BJ (cell line): ENCODE measurements around the gene SHISAL2A. TPM values are rescaled to one million over a fixed set of nuclear protein-coding genes. Genes with fewer than 3 reads are reported as not detected.

Experiments used
- CTCF ChIA-PET: fragments of 350-600 bp; formaldehyde crosslinking; extraction: SDS; loops from one replicate; lab custom pipeline; 2021; ENCODE audit warnings: antibody characterized with exemption, inconsistent platforms; lab: Yijun Ruan, JAX
- POLR2A ChIA-PET: fragments of 300-600 bp; sonication (Branson Sonifier 250); formaldehyde crosslinking; extraction: SDS; loops from one replicate; lab custom pipeline; 2021; ENCODE audit warnings: antibody characterized with exemption; lab: Charles Lee
- DNase-seq: peaks from one replicate; pipeline ENCODE4 v3.0.0-alpha.2; 2011; ENCODE audit warnings: low read depth
- H3K27me3 ChIP-seq: 2 replicates; pipeline ENCODE4 v1.6.0; 2011; ENCODE audit warnings: low read length; ENCODE audit not compliant: control insufficient read depth, insufficient read depth
- H3K36me3 ChIP-seq: 2 replicates; pipeline ENCODE4 v1.5.1; 2011; ENCODE audit warnings: low read length; ENCODE audit not compliant: control insufficient read depth, insufficient read depth
- H3K4me3 ChIP-seq: 2 replicates; pipeline ENCODE4 v1.5.1; 2011; ENCODE audit warnings: low read depth, mild to moderate bottlenecking, control low read depth, low read length
- CTCF ChIP-seq: IDR thresholded peaks from 2 replicates; pipeline ENCODE4 v1.5.1; 2011; ENCODE audit warnings: low read depth, mild to moderate bottlenecking, control low read depth, inconsistent platforms, low read length, moderate library complexity; ENCODE audit not compliant: insufficient read depth
- polyA plus RNA-seq: library from polyadenylated mRNA; depleted of rRNA; stranded (reverse); fragments of >200 nt; gene quantifications from 2 replicates; pipeline ENCODE4 v1.2.3, GENCODE V29; 2011

Gene SHISAL2A
- polyA plus RNA-seq, 1 experiment = not detected

- no peak for DNase-seq
- H3K4me3 ChIP-seq = peak overlapping the region; percentile 36
- H3K27me3 ChIP-seq = no peaks in the 10 kb centered on the region
- no peaks in the 10 kb centered on the region for H3K36me3 ChIP-seq
- ChIA-PET POLR2A (no interaction called here), CTCF (interaction anchor here (0.5 kb wide), 1 partner anchor 39 kb away, joined by 3 read pairs; no protein-coding TSS in a partner anchor)
- no peak for TF ChIP-seq CTCF
Measured at GRCh38 chr1:52602856-52603600, 29.9 kb upstream of the SHISAL2A start.

DNA sequence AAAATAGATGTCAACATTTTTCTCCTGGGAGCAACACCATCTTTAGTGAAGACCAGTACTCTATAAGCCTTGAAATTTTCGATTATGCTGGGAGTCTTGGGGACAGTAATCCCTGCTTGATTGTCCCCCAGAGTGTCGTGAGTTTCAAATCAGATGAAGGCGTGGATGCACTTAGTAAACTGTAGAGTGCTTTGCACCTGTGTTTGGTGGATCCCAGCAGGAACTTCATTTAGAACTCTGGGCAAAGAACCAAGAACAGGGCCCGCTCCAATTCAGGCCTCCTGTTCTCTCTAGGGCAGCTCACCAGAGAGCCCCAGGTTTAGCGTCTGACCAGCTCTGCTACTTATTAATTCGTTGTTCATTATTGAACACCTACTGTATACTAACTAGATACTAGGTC is 29.3 kb upstream of the SHISAL2A start:
- ChIA-PET CTCF (interaction anchor here (0.5 kb wide), 1 partner anchor 38 kb away, joined by 3 read pairs; no protein-coding TSS in a partner anchor), POLR2A (no interaction called here)
- no peak for DNase-seq

GRCh38 chr1:52604063-52604770 is 28.8 kb upstream of the SHISAL2A start:
- Histone ChIP-seq H3K27me3 (no peaks in the 10 kb centered on the region), H3K36me3 (no peaks in the 10 kb centered on the region), H3K4me3 (no peak overlapping the region)
- ChIA-PET CTCF (no interaction called here), POLR2A (no interaction called here)
- TF ChIP-seq CTCF = no peak
- no peak for DNase-seq

More for the DNA sequence above, 29.3 kb upstream of the SHISAL2A start:
- Histone ChIP-seq H3K27me3 (no peaks in the 10 kb centered on the region), H3K4me3 (no peak overlapping the region), H3K36me3 (no peaks in the 10 kb centered on the region)
- TF ChIP-seq CTCF = no peak

DNA sequence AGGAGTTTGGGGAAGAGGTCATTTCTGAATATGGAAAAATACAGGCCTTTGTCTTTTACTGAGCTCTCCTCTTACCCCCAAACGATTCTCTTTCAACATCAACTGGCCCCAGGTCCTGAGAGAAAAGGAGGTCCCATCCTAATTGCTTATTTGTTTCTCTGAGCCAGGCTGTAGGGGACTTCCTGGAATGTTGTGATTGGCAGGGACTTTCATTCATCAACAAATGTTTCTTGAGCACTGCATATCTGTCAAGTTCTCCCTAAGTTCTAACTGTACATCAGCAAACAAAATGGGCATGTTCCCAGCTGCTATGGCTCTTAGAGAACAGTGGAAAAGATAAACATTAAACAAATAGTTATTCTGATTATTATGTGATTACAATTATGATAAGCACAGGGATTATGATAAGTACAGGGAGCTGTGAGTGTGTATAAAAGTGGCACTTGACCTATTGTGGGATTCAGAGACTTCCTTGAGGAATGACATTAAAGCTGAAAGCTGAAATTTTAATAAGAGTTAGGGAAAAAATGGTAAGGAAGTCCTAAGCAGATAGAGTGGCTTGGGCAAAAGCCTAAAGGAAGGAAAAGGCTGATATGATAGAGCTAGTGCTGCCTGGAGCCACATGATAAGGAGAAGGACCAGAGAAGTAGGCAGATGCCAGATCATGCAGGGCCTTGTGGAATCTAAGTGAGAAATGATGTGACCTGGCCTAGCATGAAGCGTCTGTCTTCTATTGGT is 19.2 kb upstream of the SHISAL2A start:
- Histone ChIP-seq H3K27me3 (no peaks in the 10 kb centered on the region; the same call in 1 of the 2 replicates), H3K4me3 (no peak overlapping the region), H3K36me3 (no peaks in the 10 kb centered on the region)
- ChIA-PET POLR2A (no interaction called here), CTCF (interaction anchor here (0.6 to 1.1 kb wide), 2 partner anchors 28 to 165 kb away, joined by 3 read pairs; no protein-coding TSS in a partner anchor)
- DNase-seq = no peak
- TF ChIP-seq CTCF = no peak

- Histone ChIP-seq H3K36me3 (no peaks in the 10 kb centered on the region), H3K27me3 (no peaks in the 10 kb centered on the region; the same call in 1 of the 2 replicates), H3K4me3 (no peak overlapping the region)
- TF ChIP-seq CTCF = no peak
- POLR2A ChIA-PET = no interaction called here
- no peak for DNase-seq
- CTCF ChIA-PET = no interaction called here
Measured at GRCh38 chr1:52614671-52615070, 18.3 kb upstream of the SHISAL2A start.
